Activated T-cell treated with anti-CD3 and anti-CD28 coated beads, Interleukin-2, amount 50 U/mL, for 1 hour (primary cell): ENCODE measurements around the gene FRK.
"Not testable (repeated sequence)": the region's sequence is repeated elsewhere in the genome, so short reads cannot be mapped to it uniquely, and the experiment has no call there.

ENCODE experiments used
- DNase-seq: peaks from one replicate; pipeline ENCODE4 v3.0.0-alpha.2; 2020

FRK gene

DNA sequence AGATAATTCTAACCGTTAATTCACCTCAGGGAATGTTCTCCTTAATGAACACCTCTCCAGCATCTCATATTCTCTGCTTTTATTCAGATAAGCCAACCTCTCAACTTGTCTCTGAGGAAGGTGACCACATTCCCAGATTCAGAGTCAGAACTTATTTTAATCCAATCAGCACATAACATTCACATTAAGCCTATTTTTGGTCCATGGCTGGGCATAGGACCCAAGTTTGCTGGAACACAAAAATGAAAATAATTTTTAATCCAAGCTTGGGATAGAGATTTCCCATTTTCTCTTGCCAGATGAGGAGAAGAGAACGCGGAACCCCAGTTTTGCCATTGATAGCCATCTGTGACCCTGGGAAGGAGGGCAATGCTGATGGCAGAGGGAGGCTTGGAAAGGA, 126.5 kb downstream of the FRK start:
- DNase-seq: no peak

GRCh38 chr6:115932481-115932880, 128.2 kb downstream of the FRK start:
- DNase-seq: no peak

DNA sequence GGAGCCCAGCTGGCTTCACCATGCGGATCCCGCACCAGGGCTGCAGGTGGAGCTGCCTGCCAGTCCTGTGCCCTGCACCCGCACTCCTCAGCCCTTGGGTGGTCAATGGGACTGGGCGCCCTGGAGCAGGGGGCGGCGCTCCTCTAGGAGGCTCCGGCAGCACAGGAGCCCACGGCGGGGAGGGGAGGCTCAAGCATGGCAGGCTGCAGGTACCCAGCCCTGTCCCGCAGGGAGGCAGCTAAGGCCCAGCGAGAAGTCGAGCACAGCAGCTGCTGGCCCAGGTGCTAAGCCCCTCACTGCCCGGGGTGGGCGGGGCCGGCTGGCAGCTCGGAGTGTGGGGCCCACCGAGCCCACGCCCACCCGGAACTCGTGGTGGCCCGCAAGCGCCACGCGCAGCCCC, 132.7 kb downstream of the FRK start:
- not testable (repeated sequence) for DNase-seq

- no peak for DNase-seq
These were observed 137.7 kb downstream of the FRK start for GRCh38 chr6:115922971-115923370.

DNA sequence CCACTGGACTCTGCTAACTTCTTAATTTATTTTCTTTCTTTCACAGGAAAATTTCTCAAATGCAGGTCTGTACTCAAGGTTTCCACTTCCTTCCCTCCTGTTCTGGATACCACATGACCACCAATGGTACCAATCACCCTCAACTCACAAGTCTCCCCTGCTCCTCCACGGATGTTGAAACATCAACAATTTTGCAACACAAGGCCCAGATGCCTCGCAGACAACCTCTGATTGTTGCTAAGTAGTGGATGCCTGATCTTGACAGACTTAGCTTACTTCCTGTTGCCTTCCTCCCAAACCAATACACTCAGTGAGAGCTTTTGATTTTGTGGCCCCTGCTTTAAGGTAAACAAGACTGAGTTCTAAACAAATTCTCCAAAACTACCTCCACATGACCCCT, 146.6 kb downstream of the FRK start:
- DNase-seq: no peak

GRCh38 chr6:115909923-115910546, 150.7 kb downstream of the FRK start:
- DNase-seq: no peak

DNA sequence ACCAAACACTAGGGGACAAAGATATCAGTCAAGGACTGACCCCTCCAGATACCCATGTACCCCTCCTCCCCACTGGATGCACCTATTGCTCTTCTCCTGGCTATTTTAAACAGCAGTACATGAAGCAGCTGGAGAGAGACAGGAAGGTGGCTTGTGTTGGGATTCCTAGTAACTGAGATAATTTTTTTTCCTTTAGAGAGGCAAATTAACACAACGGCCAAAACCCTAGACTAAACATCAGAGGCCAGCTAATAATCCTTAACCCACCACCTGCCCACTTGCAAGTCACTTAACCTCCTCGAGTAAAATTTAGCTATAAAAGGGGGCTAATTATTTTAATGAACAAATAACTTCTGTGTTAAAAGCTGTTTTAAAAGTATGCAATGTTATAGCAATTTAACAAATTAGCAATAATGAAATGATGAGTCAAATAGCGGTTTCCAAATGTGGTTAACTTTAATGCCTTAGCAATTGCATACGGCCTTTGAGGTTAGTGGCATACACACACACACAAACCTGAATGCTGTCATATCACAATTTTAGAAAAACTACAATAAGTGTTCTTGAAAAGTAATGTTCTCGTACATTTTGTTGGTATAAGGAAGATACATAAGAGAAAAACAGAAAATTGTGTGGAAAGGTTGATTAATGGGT, 151.7 kb downstream of the FRK start:
- DNase-seq: no peak

GRCh38 chr6:115905471-115905870, 155.2 kb downstream of the FRK start:
- no peak for DNase-seq

DNA sequence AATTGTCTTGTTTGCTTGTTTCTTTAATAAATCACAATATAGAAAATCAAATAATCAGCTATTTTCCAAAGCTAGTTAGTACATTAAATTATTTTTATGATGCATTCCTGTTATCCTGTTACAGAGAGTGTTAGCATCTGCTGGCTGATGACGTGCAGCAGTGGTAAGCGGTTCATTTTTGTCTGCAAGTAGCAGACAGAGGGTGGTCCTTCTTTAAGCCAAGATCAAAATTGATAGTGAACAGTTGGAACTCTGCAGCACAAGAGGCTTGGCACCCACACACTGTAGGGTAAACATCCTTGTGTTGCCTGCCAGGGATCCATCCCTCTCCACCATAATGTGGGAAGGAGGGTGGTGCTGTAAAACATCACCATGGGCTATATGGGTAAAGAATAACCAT, 158.3 kb downstream of the FRK start:
- no peak for DNase-seq

GRCh38 chr6:115901896-115902295, 158.8 kb downstream of the FRK start:
- DNase-seq: no peak

DNA sequence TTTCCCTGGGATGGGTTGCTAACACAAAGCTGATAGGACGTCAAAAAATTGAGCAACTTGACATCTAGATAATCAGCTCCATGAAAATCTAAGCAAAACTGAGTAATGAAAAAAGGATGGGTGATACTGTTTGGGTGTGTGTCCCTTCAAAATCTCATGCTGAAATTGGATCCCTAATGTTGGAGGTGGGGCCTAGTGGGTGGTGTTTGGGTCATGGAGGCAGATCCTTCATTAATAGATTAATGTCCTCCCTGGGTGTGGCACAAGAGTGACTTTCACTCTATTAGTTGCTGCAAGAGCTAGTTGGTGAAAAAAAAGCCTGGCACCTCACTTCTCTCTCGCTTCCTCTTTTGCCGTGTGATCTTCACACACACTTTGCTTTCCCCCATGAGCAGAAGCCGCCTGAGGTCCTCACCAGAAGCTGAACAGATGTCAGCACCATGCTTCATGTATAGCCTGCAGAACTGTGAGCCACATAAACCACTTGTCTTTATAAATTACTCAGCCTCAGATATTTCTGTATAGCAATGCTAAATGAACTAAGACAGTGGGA, 160.9 kb downstream of the FRK start:
- DNase-seq: no peak

GRCh38 chr6:115898246-115898645, 162.4 kb downstream of the FRK start:
- no peak for DNase-seq

- no peak for DNase-seq
These were observed 164.1 kb downstream of the FRK start for GRCh38 chr6:115896538-115897129.

DNA sequence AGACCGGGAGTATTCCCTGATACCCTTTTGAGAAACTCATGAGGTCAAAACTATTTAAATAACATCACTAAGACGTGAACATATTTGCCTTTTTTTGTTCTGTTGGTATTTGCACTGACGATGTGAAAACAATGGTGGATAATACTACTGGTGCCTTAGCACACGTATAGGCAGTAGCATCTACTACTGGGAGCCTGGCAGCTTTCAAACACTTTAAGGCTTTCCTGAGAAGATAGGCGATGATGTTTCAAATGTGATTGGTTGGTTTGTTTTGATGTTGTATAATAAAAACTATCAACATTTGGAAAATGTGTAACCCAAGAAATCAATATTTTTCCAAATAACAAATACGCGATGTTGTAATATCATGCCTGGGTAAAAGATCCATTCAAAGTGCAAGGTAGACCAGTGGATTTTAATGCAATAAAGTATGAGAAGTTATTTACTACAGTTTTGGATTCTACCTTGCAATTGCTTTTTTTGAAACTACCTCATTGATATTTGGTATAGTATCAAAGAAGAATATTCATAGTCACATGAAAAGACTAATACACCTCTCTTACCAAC, 166.2 kb downstream of the FRK start:
- DNase-seq: no peak

DNA sequence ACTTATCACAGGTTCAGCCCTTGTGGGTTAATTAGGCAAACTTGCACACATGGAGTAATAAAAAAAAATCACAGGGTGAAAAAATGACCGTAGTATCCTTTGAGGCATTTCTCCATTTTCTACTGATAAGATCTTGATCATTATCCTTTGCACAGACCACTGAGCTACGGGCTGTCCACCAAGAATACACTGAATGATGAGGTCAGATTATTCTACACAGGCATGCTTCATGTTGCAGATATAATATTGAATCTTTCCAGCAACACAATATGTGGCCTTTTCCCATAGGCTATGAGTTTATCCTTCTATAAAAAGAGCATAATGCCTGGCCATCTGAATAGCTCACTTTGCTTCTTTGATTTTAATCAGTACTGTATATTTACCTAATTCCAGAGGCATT, 168.9 kb downstream of the FRK start:
- no peak for DNase-seq

GRCh38 chr6:115891111-115891669, 169.5 kb downstream of the FRK start:
- DNase-seq: no peak

DNA sequence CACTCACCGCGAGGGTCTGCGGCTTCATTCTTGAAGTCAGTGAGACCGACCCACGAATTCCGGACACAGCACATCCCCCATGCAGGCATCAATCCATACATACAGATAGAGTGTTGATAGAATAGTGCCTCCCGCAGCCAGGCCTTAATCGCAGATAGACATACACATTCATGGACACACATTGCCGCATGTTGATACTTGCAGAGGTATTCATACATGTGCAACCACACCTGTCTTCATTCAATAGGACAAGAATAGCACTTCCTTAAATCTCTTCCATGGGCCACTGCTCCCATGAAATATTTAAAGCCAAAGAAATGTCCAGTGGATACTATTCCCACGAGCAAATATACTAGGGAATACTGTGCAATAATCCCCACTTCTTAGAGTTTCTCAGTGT, 170.5 kb downstream of the FRK start:
- no peak for DNase-seq

DNA sequence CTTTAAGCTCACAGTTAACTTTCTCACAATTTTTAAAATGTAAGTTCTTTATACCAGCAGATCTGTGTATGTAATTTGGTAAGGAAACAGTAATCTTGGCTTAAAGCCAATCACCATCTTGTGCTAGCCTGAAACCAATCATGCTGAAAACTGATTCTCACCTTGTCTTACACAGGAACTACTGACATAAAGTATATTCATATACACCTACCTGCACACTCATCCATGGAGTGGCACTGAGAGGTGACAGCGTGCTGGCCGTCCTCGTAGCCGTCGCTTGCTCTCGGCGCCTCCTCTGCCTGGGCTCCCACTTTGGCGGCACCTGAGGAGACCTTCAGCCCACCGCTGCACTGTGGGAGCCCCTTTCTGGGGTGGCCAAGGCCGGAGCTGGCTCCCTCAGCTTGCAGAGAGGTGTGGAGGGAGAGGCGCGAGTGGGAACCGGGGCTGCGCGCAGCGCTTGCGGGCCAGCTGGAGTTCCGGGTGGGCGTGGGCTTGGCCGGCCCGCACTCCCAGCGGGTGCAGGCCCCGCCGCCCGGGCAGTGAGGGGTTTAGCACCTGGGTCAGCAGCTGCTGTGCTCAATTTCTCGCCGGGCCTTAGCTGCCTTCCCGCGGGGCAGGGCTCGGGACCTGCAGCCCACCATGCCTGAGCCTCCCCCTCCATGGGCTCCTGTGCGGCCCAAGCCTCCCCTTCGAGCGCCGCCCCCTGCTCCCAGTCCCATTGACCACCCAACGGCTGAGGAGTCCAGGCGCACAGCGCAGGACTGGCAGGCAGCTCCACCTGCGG, 171.8 kb downstream of the FRK start:
- DNase-seq: not testable (repeated sequence)

- no peak for DNase-seq
These were observed 172.8 kb downstream of the FRK start for GRCh38 chr6:115887891-115888290.

- DNase-seq: no peak
These were observed 174.9 kb downstream of the FRK start for GRCh38 chr6:115885636-115886366.

DNA sequence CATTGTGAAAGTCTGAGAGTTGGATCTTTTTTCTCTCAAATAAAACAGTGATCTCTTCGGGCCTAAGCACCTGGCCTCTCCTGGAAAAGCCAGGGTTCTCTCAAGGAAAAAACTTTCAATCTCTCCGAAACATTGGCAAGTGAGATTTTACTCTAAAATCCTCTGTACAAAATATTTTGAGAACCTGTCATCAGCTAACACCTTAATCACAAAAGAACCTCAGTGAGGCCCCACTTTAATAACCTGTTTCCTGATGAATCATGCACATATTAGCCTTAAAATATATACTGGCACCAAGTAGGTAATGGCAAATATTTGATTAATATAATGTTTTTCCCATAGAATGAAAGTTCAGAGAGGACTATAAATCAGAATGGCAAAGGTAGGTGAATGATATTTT, 177.9 kb downstream of the FRK start:
- no peak for DNase-seq

- DNase-seq: no peak
These were observed 178.5 kb downstream of the FRK start for GRCh38 chr6:115882174-115882573.
